Stimulated activated CD8-positive, alpha-beta memory T cell treated with anti-CD3 and anti-CD28 coated beads, Interleukin-12 subunit alpha, Interleukin-12 subunit beta, amount 100 ng/mL, for 4 hours (primary cell): ENCODE measurements around the gene ZNF792.
"Not testable (repeated sequence)": the region's sequence is repeated elsewhere in the genome, so short reads cannot be mapped to it uniquely, and the experiment has no call there.

ENCODE experiments used
- DNase-seq: peaks from one replicate; pipeline ENCODE4 v3.0.0-alpha.2; 2020; ENCODE audit warnings: low read depth

ZNF792 gene

DNA sequence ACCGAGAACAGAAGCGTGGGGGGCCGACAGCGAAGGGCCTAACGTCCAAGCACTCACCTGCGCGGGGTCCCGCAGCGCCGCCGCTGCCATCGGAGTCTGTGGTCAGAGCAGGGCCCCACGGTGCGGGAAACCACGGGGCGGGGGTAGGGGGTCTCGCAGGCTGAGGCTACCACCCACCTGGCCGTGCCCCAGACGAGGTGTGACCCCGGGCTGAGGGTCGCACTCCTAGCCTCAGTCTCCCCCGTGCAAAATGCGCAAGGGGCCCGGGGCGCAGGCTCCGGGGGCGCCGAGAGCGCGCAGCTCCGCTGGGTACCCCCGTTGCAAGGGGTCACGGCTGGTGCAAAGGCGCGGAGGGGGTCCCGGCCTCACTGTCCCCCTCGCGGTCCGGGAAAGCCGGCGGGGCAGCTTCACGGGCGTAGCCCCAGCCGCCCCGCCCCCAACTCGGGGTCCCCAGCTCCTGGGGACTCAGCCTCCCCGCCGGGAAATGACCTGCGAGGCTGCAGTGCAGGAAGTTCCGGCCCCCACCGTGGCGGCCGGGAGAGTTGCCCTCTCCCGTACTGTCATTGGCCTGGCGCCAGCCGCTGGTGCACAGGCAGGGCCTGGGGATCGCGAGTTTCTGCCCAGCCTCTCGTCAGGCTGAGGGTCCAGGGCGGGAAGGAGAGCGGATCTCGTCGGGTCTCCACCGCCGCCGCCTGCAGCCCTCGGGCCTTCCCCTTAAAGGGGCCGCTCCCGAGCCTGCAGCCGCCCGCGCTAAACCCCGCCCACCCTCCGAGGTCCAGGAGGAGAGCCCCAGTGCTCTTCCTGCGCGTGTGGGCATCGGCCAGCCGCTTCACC lies at the start of gene ZNF792:
ZNF792 (minus strand) TSS at position 657 of the 834 bp plus-strand sequence; CDS start at position 90, 567 bp downstream.
- DNase-seq, result peak; percentile 21

GRCh38 chr19:35013041-35013819 lies 49.2 kb upstream of the ZNF792 start:
- peak; percentile 68 for DNase-seq

GRCh38 chr19:35011737-35012682 lies 48.0 kb upstream of the ZNF792 start:
- DNase-seq, result no peak

DNA sequence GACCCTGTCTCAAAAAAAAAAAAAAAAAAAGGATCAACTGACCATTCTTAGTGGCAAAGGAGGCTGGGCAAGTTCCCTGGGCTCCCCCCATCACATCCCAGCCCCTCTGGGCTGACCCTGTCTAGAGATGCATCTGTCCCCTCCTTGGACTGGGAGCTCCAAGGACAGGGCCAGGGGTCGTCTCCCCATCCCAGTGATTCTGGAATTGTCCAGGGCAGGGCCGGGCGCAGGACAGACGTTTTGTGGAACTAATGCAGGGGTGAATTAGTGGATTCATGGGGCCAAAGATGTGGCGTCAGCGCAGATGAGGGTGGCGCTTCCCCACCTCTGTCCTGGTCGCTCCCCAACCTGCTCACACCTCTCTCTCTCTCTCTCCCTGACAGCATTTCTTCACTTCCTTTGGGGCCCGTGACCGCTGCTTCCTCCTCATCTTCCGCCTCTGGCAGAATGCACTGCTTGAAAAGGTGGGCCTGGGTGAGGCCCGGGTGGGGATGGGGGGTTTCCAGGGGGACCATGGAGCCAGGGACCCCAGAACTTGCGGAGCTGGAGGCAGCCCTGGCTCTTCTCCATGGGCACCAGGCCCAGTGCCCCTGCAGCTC lies 47.2 kb upstream of the ZNF792 start:
- DNase-seq, result no peak

- DNase-seq, result no peak
Measured at GRCh38 chr19:35009424-35010415, 45.7 kb upstream of the ZNF792 start.

GRCh38 chr19:35008891-35009341 lies 44.9 kb upstream of the ZNF792 start:
- DNase-seq, result no peak

GRCh38 chr19:35007427-35007826 lies 43.4 kb upstream of the ZNF792 start:
- not testable (repeated sequence) for DNase-seq

GRCh38 chr19:35006999-35007365 lies 43.0 kb upstream of the ZNF792 start:
- no peak for DNase-seq

DNA sequence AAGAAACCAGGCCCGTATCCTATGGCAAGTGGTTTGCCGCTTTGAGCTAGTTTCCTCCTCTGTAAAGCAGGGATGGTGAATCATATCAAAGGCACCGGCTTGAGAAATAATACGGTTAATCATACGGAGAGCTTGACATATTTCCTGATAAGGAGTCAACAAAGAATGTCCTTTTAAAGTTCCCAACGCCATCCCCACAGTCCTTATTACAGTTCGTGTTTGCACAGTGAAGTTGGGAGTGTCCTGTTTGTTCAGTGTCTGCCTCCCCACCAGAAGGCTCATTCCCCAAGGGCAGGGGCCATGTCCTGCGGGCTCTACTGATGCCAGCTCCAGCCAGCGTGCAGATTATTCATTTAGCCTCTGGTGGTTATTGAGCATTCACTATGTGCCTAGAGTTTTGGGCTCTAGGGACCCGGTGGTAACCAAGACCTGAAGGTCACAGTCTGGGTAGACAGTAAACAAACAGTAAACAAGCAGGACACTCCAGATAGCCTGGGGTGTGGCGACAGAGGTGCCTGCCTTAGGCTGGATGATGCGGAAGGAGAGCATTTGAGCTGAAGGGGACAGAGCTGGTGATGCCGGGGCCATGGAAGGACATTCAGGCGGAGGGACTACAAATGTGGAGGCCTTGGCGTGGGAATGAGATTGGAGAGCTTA lies 42.4 kb upstream of the ZNF792 start:
- no peak for DNase-seq

DNA sequence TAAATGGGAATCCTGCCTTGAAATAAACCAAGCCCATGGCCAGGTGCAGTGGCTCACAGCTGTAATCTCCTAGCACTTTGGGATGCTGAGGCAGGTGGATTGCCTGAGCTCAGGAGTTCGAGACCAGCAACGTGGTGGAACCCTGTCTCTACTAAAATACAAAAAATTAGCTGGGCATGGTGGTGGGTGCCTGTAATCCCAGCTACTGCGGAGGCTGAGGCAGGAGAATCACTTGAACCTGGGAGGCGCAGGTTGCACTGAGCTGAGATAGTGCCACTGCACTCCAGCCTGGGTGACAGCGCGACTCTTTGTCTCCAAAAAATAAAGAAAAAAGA lies 41.9 kb upstream of the ZNF792 start:
- not testable (repeated sequence) for DNase-seq

DNA sequence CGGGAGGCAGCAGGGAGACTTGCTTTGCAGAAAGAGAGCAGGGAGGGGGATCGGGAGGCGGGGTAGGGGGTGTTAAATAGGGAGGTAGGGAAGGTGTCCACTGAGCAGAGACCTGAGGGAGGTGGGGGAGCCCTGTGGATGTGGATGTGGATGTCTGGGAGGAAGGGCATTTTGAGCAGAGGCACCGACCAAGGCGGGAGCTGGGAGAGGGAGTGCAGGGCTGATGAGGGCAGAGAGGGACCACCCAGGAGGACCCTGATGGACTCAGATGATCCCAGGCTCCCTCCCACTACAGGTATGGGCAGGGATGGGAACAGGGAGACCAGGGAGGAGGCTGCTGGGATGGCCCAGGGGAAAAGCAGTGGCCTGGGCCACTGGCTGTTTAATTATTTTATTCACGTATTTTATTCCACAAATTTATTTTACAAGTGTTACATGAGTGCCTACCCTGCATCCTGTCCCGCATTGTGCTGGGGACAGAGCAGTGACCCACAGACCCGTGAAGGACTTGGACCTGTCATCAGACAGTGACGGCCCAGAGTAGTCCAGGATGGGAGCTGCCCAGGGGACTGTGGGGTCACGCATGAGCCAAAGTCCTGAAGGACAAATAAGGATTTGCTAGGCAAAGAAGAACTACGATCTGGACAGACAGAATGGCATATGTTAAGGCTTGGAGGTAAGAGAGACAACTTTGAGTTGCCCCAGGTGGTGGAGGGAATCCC lies 41.4 kb upstream of the ZNF792 start:
- no peak for DNase-seq

GRCh38 chr19:35004517-35005255 lies 40.7 kb upstream of the ZNF792 start:
- DNase-seq, result no peak

DNA sequence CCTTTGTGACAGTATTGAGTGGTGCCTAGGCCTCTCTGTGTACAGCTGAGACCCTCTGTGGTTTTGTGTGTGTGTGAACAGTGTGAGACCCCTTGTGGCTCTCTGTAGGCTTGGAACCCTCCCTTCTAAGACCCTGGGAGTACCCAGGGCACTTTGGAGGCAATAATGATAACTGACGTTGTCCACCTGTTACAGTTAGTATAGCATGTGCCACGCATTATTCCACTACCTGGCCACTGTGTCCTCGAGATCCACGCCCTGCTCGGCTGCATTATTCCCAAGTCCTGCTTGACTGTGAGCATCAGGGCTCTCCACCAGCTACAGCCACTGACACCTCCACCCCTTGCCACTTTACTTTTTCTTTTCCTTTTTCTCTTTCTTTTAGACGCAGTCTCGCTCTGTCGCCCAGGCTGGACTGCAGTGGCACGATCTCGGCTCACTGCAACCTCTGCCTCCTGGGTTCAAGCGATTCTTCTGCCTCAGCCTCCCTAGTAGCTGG lies 38.1 kb upstream of the ZNF792 start:
- DNase-seq, result no peak

DNA sequence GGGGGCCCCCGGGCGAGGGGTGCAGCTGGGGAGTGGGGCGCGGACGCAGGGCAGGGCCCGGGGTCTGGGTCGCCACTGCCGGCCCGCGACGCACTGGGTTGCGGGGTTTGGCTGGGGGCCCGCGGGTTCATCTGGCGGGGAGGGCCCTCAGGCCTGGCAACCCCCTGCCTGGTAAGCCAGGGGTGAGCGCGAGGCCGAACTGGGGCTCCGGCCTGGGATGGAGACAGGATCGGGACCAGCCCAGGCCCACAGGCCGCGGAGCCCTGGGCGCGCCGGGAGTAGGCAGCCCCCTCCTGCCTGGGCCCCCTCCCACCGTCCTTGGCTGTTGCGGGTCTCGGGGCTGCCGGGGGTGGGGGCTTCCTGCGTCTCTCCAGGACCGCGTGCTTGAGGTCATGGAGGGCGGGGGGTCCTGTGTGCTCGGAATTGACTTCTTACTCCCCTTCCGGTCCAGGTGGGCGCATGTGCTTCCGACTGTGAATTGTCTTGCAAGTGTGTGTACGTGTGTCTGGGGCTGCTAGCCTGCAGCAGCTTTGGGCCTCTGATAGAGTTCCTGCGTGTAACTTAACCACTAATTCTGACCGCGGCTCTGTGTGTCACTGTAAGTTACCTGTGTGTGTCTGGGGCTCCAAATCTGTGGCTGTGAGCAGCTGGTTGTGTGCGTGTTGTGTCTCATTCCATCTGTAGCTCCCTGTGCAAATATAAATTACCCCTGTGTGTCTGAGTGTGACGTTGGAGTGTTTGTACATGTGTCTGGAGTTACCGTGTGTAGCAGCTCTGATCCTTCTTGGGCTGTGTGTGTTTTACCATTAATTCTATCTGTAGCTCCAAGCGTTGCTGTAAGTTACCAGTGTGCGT lies 36.8 kb upstream of the ZNF792 start:
- peak; percentile 37 for DNase-seq

GRCh38 chr19:35000338-35000646 lies 36.3 kb upstream of the ZNF792 start:
- no peak for DNase-seq

- peak; percentile 61 for DNase-seq
Measured at GRCh38 chr19:34999498-35000337, 35.7 kb upstream of the ZNF792 start, which contains the start of gene GRAMD1A. Gene GRAMD1A, plus strand, starts transcription at chr19:35000323. Its CDS starts 156 bp downstream, at chr19:35000479.
